NCI-H1105 treated with DMSO at 0.1 percent for 48 hours (cell line): ENCODE results near the gene SLC27A3.

ENCODE experiments used
- DNase-seq: peaks from one replicate; lab custom pipeline; 2025; lab: John Stamatoyannopoulos, UW

Gene SLC27A3

GRCh38 chr1:153799566-153800465 is 24.6 kb downstream of the SLC27A3 start:
- DNase-seq = no peak

- no peak for DNase-seq
Observed at GRCh38 chr1:153800516-153800915, 25.3 kb downstream of the SLC27A3 start.

- DNase-seq = no peak
Observed at GRCh38 chr1:153801028-153801625, 25.9 kb downstream of the SLC27A3 start.

- peak; percentile 13 for DNase-seq
Observed at GRCh38 chr1:153801786-153802697, 26.8 kb downstream of the SLC27A3 start.

- no peak for DNase-seq
Observed at GRCh38 chr1:153803470-153804056, 28.4 kb downstream of the SLC27A3 start.

GRCh38 chr1:153804112-153804511 is 28.9 kb downstream of the SLC27A3 start:
- no peak for DNase-seq

GRCh38 chr1:153805042-153805745 is 30.0 kb downstream of the SLC27A3 start:
- peak; percentile 8 for DNase-seq

GRCh38 chr1:153805886-153806719 is 30.9 kb downstream of the SLC27A3 start:
- no peak for DNase-seq

GRCh38 chr1:153816283-153816889 is 41.2 kb downstream of the SLC27A3 start:
- DNase-seq = no peak

- DNase-seq = no peak
Observed at GRCh38 chr1:153818876-153819275, 43.7 kb downstream of the SLC27A3 start.

GRCh38 chr1:153827168-153827964 is 52.2 kb downstream of the SLC27A3 start:
- no peak for DNase-seq
